Ovary (tissue), 3 donors: ENCODE data around the gene CEP76.

ENCODE experiments used
- EP300 ChIP-seq: sonication (generic); formaldehyde crosslinking; IDR thresholded peaks from one replicate; pipeline ENCODE4 v1.6.1; 2017; ENCODE audit warnings: antibody characterized with exemption
- POLR2A ChIP-seq: fragments of 450-650 bp; IDR thresholded peaks from one replicate; pipeline ENCODE4 v1.6.1; 2017; ENCODE audit warnings: antibody characterized with exemption, mild to moderate bottlenecking, moderate library complexity
- TF ChIP-seq, protein P1 (sequence below), 3 donors: fragments of 450-650 bp in 2 of 3; fragments of 200-600 bp in 1 of 3; IDR thresholded peaks; one replicate each; pipeline versions ENCODE4 v1.5.1 to v1.8.0; 2016 to 2022; ENCODE audit warnings: antibody characterized with exemption in 3 of 3, mild to moderate bottlenecking in 1 of 3
- donor health status: DM: no; HTN: no; CAD: no.

DNA sequence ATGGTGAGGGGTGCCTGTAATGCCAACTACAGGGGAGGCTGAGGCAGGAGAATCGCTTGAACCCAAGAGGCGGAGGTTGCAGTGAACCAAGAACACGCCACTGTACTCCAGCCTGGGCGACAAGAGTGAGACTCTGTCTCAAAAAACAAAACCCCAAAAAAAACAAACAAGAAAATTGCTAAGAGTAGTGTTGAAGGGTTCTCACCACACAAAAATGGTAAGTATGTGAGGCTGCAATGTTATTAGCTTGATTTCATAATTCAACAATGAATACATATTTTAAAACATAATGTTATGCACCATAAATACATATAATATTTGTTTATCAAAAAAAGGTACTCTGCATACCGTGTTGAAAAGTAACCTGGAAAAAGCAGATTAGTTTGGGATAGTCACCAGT lies 46.1 kb upstream of the CEP76 start:
- TF ChIP-seq POLR2A (no peak), EP300 (no peak)
- TF ChIP-seq, protein P1, sequence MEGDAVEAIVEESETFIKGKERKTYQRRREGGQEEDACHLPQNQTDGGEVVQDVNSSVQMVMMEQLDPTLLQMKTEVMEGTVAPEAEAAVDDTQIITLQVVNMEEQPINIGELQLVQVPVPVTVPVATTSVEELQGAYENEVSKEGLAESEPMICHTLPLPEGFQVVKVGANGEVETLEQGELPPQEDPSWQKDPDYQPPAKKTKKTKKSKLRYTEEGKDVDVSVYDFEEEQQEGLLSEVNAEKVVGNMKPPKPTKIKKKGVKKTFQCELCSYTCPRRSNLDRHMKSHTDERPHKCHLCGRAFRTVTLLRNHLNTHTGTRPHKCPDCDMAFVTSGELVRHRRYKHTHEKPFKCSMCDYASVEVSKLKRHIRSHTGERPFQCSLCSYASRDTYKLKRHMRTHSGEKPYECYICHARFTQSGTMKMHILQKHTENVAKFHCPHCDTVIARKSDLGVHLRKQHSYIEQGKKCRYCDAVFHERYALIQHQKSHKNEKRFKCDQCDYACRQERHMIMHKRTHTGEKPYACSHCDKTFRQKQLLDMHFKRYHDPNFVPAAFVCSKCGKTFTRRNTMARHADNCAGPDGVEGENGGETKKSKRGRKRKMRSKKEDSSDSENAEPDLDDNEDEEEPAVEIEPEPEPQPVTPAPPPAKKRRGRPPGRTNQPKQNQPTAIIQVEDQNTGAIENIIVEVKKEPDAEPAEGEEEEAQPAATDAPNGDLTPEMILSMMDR (IDR thresholded peaks at IDR 0.05), result no peak
